ENCODE results near the gene EFHD1.

DNA sequence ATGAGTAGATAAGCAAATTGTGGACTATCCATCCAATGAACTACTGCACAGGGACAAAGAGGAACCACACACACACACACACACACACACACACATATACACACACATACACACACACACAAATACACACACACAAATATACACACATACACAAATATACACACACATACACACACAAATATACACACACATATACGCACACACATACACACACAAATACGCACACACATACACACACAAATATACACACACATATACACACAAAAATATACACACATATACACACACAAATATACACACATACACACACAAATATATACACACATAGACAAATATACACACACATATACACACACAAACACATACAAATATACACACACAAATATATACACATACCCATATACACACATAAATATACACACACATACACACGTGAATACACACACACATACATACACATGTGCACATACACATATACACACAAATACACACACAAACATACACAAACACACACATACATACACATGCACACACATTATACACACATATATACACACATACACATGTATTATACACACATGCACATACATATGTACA lies 19.8 kb upstream of the EFHD1 start:
- TF ChIP-seq, protein P1, sequence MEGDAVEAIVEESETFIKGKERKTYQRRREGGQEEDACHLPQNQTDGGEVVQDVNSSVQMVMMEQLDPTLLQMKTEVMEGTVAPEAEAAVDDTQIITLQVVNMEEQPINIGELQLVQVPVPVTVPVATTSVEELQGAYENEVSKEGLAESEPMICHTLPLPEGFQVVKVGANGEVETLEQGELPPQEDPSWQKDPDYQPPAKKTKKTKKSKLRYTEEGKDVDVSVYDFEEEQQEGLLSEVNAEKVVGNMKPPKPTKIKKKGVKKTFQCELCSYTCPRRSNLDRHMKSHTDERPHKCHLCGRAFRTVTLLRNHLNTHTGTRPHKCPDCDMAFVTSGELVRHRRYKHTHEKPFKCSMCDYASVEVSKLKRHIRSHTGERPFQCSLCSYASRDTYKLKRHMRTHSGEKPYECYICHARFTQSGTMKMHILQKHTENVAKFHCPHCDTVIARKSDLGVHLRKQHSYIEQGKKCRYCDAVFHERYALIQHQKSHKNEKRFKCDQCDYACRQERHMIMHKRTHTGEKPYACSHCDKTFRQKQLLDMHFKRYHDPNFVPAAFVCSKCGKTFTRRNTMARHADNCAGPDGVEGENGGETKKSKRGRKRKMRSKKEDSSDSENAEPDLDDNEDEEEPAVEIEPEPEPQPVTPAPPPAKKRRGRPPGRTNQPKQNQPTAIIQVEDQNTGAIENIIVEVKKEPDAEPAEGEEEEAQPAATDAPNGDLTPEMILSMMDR (conservative IDR thresholded peaks at IDR 0.05): no peak
- no peak for TF ChIP-seq ZFX (IDR thresholded peaks at IDR 0.05)

All from C4-2B (cell line).